NCI-H524 treated with DMSO at 0.1 percent for 48 hours (cell line): Measurements from ENCODE around the gene GOLGA6C.
"Not testable (repeated sequence)": the region's sequence is repeated elsewhere in the genome, so short reads cannot be mapped to it uniquely, and the experiment has no call there.

Source experiments
- DNase-seq: peaks from one replicate; lab custom pipeline; 2025; lab: John Stamatoyannopoulos, UW

Gene GOLGA6C

GRCh38 chr15:75258034-75258433 lies at the start of gene GOLGA6C:
TSS of gene GOLGA6C (plus strand) at chr15:75258334. CDS start at chr15:75258599, 265 bp downstream.
- DNase-seq, result not testable (repeated sequence)

- DNase-seq, result no peak
Measured at GRCh38 chr15:75208501-75209288, 49.4 kb upstream of the GOLGA6C start.

GRCh38 chr15:75209289-75209676 lies 48.9 kb upstream of the GOLGA6C start:
- DNase-seq, result no peak

- DNase-seq, result no peak
Measured at GRCh38 chr15:75210811-75211230, 47.3 kb upstream of the GOLGA6C start.

- DNase-seq, result no peak
Measured at GRCh38 chr15:75211436-75212199, 46.5 kb upstream of the GOLGA6C start.

GRCh38 chr15:75212200-75212858 lies 45.8 kb upstream of the GOLGA6C start:
- no peak for DNase-seq

GRCh38 chr15:75213212-75213767 lies 44.8 kb upstream of the GOLGA6C start:
- no peak for DNase-seq

GRCh38 chr15:75213768-75214221 lies 44.3 kb upstream of the GOLGA6C start:
- DNase-seq, result no peak

GRCh38 chr15:75214293-75215096 lies 43.6 kb upstream of the GOLGA6C start:
- no peak for DNase-seq

GRCh38 chr15:75215107-75216004 lies 42.8 kb upstream of the GOLGA6C start:
- DNase-seq, result no peak

- DNase-seq, result no peak
Measured at GRCh38 chr15:75217012-75217411, 41.1 kb upstream of the GOLGA6C start.

- DNase-seq, result not testable (repeated sequence)
Measured at GRCh38 chr15:75217574-75217973, 40.6 kb upstream of the GOLGA6C start.

- DNase-seq, result not testable (repeated sequence)
Measured at GRCh38 chr15:75219507-75219929, 38.6 kb upstream of the GOLGA6C start.

- DNase-seq, result no peak
Measured at GRCh38 chr15:75223688-75224087, 34.4 kb upstream of the GOLGA6C start.

- DNase-seq, result no peak
Measured at GRCh38 chr15:75224281-75224680, 33.9 kb upstream of the GOLGA6C start.

- DNase-seq, result not testable (repeated sequence)
Measured at GRCh38 chr15:75225102-75225836, 32.9 kb upstream of the GOLGA6C start.

- DNase-seq, result no peak
Measured at GRCh38 chr15:75225951-75226732, 32.0 kb upstream of the GOLGA6C start.

GRCh38 chr15:75227112-75227511 lies 31.0 kb upstream of the GOLGA6C start:
- DNase-seq, result not testable (repeated sequence)
